Measurements from ENCODE around the gene LACTBL1.

Gene LACTBL1

GRCh38 chr1:22936681-22937080 lies 36.0 kb downstream of the LACTBL1 start:
- no peak for DNase-seq

GRCh38 chr1:22935433-22935832 lies 37.2 kb downstream of the LACTBL1 start:
- peak in 1 of 4 experiments; percentile 6 for DNase-seq

GRCh38 chr1:22932803-22933470 lies 39.7 kb downstream of the LACTBL1 start:
- no peak for DNase-seq

- DNase-seq = peak; percentile 50 to 72 (median 66)
These were observed 42.3 kb downstream of the LACTBL1 start for GRCh38 chr1:22930240-22930912.

GRCh38 chr1:22925111-22925510 lies 47.6 kb downstream of the LACTBL1 start:
- DNase-seq = no peak

GRCh38 chr1:22922640-22923039 lies 50.0 kb downstream of the LACTBL1 start:
- DNase-seq = no peak

- no peak for DNase-seq
These were observed 51.1 kb downstream of the LACTBL1 start for GRCh38 chr1:22921452-22922126.

GRCh38 chr1:22920734-22921451 lies 51.8 kb downstream of the LACTBL1 start:
- DNase-seq = no peak

- no peak for DNase-seq
These were observed 52.5 kb downstream of the LACTBL1 start for GRCh38 chr1:22920026-22920733.

GRCh38 chr1:22919341-22920025 lies 53.2 kb downstream of the LACTBL1 start:
- no peak for DNase-seq

- DNase-seq = no peak
These were observed 54.0 kb downstream of the LACTBL1 start for GRCh38 chr1:22918644-22919043.

- DNase-seq = no peak
These were observed 54.7 kb downstream of the LACTBL1 start for GRCh38 chr1:22917989-22918388.

- DNase-seq = no peak
These were observed 56.2 kb downstream of the LACTBL1 start for GRCh38 chr1:22916471-22916820.

GRCh38 chr1:22915816-22916470 lies 56.7 kb downstream of the LACTBL1 start:
- no peak for DNase-seq

GRCh38 chr1:22915231-22915630 lies 57.4 kb downstream of the LACTBL1 start:
- no peak for DNase-seq

- DNase-seq = no peak
These were observed 57.9 kb downstream of the LACTBL1 start for GRCh38 chr1:22914633-22915217.

- no peak for DNase-seq
These were observed 58.5 kb downstream of the LACTBL1 start for GRCh38 chr1:22914156-22914555.

GRCh38 chr1:22913421-22914141 lies 59.1 kb downstream of the LACTBL1 start:
- DNase-seq = no peak

- no peak for DNase-seq
These were observed 60.4 kb downstream of the LACTBL1 start for GRCh38 chr1:22912311-22912710.

GRCh38 chr1:22910986-22911651 lies 61.5 kb downstream of the LACTBL1 start:
- DNase-seq = no peak
